ENCODE measurements around the gene LRRC27.

Gene LRRC27

DNA sequence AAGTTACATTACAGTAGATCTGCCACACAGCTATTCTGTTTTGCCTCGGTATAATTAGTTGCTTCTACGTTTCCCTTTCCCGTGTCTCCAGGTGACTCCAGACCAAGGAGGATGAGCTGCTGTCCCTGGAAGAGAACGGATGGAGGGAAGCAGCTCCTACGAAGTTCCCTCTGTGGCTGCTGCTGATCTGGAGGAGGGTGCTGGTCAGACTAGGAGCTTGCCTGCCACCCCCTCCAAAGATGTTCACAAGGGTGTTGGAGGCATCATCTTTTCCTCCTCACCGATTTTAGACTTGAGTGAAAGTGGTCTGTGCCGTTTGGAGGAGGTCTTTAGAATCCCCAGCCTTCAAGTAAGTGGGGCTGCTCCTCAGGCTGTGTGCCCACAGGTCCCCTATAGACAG is 1.4 kb downstream of the LRRC27 start:
- H4K20me1 ChIP-seq (ENCODE audit: insufficient read depth, low read length), result no peaks in the 10 kb centered on the region
- H3K36me3 ChIP-seq (ENCODE audit: insufficient read depth, low read length), result peaks cover 6% of the 10 kb centered on the region
- no peak for TF ChIP-seq EZH2 (IDR thresholded peaks at IDR 0.05; ENCODE audit: borderline replicate concordance, low read length)
- TF ChIP-seq, protein P1, sequence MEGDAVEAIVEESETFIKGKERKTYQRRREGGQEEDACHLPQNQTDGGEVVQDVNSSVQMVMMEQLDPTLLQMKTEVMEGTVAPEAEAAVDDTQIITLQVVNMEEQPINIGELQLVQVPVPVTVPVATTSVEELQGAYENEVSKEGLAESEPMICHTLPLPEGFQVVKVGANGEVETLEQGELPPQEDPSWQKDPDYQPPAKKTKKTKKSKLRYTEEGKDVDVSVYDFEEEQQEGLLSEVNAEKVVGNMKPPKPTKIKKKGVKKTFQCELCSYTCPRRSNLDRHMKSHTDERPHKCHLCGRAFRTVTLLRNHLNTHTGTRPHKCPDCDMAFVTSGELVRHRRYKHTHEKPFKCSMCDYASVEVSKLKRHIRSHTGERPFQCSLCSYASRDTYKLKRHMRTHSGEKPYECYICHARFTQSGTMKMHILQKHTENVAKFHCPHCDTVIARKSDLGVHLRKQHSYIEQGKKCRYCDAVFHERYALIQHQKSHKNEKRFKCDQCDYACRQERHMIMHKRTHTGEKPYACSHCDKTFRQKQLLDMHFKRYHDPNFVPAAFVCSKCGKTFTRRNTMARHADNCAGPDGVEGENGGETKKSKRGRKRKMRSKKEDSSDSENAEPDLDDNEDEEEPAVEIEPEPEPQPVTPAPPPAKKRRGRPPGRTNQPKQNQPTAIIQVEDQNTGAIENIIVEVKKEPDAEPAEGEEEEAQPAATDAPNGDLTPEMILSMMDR (IDR thresholded peaks at IDR 0.05; ENCODE audit: low read length), result no peak
- no peak overlapping the region for H2AFZ ChIP-seq (ENCODE audit: low read length)
- H3K9ac ChIP-seq (ENCODE audit: low read length), result no peak overlapping the region
- no peak overlapping the region for H3K27ac ChIP-seq (ENCODE audit: low read depth, low read length, poor library complexity, severe bottlenecking)
- no peaks in the 10 kb centered on the region for H3F3A ChIP-seq (ENCODE audit: insufficient read depth, low read length)
- H3K9me2 ChIP-seq (ENCODE audit: low read depth, low read length), result no peaks in the 10 kb centered on the region
- no peak overlapping the region for H3K4me3 ChIP-seq (ENCODE audit: low read depth, low read length, poor library complexity, severe bottlenecking)
- no peak overlapping the region for H3K4me2 ChIP-seq (ENCODE audit: low read length)
- H3K9me3 ChIP-seq (ENCODE audit: low read length), result no peaks in the 10 kb centered on the region
- peaks cover 37% of the 10 kb centered on the region for H3K4me1 ChIP-seq (ENCODE audit: insufficient read depth, low read length, severe bottlenecking)
- peaks cover 23% of the 10 kb centered on the region for H3K79me2 ChIP-seq (ENCODE audit: insufficient read depth, low read length)
- H3K27me3 ChIP-seq (ENCODE audit: insufficient read depth, low read length), result no peaks in the 10 kb centered on the region

GRCh38 chr10:132334631-132335188 is 2.7 kb downstream of the LRRC27 start:
- no peak overlapping the region for H2AFZ ChIP-seq (ENCODE audit: low read length)

DNA sequence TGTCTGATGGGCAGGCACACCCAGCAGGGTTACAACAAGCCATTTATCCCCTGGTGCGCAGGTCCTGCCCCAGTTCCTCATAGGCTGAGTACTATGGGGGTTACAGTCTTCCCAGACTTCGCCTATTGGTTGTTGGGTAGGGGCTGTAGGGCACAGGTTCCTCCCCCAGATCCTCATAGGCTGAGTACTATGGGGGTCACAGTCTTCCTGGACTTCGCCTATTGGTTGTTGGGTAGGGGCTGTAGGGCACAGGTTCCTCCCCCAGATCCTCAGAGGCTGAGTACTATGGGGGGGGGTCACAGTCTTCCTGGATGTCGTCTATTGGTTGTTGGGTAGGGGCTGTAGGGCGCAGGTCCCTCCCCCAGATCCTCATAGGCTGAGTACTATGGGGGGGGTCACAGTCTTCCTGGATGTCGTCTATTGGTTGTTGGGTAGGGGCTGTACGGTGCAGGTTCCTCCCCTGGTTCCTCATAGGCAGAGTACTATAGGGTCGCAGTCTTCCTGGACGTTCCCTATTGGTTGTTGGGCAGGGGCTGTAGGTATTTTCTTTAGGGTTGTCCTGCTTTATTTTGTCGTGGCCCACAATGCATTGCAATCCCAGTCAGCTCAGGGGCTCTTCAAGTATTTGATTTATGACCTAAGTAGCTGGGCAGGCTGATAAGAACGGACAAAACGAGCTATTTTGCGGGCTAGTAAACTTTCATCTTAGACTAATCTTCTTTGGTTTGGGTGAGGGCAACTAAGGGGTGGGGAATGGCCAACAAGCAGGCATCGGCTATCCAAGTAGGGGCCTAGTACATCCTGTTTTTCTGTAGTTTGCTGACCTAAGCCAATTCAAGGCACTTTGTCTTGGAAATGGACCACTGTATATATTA is 3.4 kb downstream of the LRRC27 start:
- H3K27ac ChIP-seq (ENCODE audit: low read depth, low read length, poor library complexity, severe bottlenecking), result no peak overlapping the region
- H3F3A ChIP-seq (ENCODE audit: insufficient read depth, low read length), result no peaks in the 10 kb centered on the region
- TF ChIP-seq, protein P1 (IDR thresholded peaks at IDR 0.05; ENCODE audit: low read length), result no peak
- TF ChIP-seq EZH2 (IDR thresholded peaks at IDR 0.05; ENCODE audit: borderline replicate concordance, low read length), result no peak
- H3K36me3 ChIP-seq (ENCODE audit: insufficient read depth, low read length), result no peaks in the 10 kb centered on the region
- H3K4me1 ChIP-seq (ENCODE audit: insufficient read depth, low read length, severe bottlenecking), result peaks cover 19% of the 10 kb centered on the region
- H3K9me2 ChIP-seq (ENCODE audit: low read depth, low read length), result no peaks in the 10 kb centered on the region
- H3K9ac ChIP-seq (ENCODE audit: low read length), result no peak overlapping the region
- H3K79me2 ChIP-seq (ENCODE audit: insufficient read depth, low read length), result peaks cover 9% of the 10 kb centered on the region
- no peaks in the 10 kb centered on the region for H4K20me1 ChIP-seq (ENCODE audit: insufficient read depth, low read length)
- no peaks in the 10 kb centered on the region for H3K9me3 ChIP-seq (ENCODE audit: low read length)
- no peak overlapping the region for H3K4me2 ChIP-seq (ENCODE audit: low read length)
- H3K27me3 ChIP-seq (ENCODE audit: insufficient read depth, low read length), result no peaks in the 10 kb centered on the region
- no peak overlapping the region for H3K4me3 ChIP-seq (ENCODE audit: low read depth, low read length, poor library complexity, severe bottlenecking)
- H2AFZ ChIP-seq (ENCODE audit: low read length), result no peak overlapping the region

More at GRCh38 chr10:132334631-132335188, 2.7 kb downstream of the LRRC27 start:
- no peaks in the 10 kb centered on the region for H3K27me3 ChIP-seq (ENCODE audit: insufficient read depth, low read length)
- no peaks in the 10 kb centered on the region for H4K20me1 ChIP-seq (ENCODE audit: insufficient read depth, low read length)
- no peak overlapping the region for H3K4me2 ChIP-seq (ENCODE audit: low read length)
- H3K27ac ChIP-seq (ENCODE audit: low read depth, low read length, poor library complexity, severe bottlenecking), result no peak overlapping the region
- H3F3A ChIP-seq (ENCODE audit: insufficient read depth, low read length), result no peaks in the 10 kb centered on the region
- no peaks in the 10 kb centered on the region for H3K9me3 ChIP-seq (ENCODE audit: low read length)
- no peaks in the 10 kb centered on the region; the same call in 1 of the 2 replicates for H3K36me3 ChIP-seq (ENCODE audit: insufficient read depth, low read length)
- H3K4me3 ChIP-seq (ENCODE audit: low read depth, low read length, poor library complexity, severe bottlenecking), result no peak overlapping the region
- H3K79me2 ChIP-seq (ENCODE audit: insufficient read depth, low read length), result peaks cover 16% of the 10 kb centered on the region
- no peak overlapping the region for H3K9ac ChIP-seq (ENCODE audit: low read length)
- no peaks in the 10 kb centered on the region for H3K9me2 ChIP-seq (ENCODE audit: low read depth, low read length)
- no peak for TF ChIP-seq EZH2 (IDR thresholded peaks at IDR 0.05; ENCODE audit: borderline replicate concordance, low read length)
- H3K4me1 ChIP-seq (ENCODE audit: insufficient read depth, low read length, severe bottlenecking), result peaks cover 26% of the 10 kb centered on the region

All from OCI-LY1 (cell line).